Measurements from ENCODE around the gene DLEC1.
"Not testable (repeated sequence)": the region's sequence is repeated elsewhere in the genome, so short reads cannot be mapped to it uniquely, and the experiment has no call there.

The DLEC1 gene

DNA sequence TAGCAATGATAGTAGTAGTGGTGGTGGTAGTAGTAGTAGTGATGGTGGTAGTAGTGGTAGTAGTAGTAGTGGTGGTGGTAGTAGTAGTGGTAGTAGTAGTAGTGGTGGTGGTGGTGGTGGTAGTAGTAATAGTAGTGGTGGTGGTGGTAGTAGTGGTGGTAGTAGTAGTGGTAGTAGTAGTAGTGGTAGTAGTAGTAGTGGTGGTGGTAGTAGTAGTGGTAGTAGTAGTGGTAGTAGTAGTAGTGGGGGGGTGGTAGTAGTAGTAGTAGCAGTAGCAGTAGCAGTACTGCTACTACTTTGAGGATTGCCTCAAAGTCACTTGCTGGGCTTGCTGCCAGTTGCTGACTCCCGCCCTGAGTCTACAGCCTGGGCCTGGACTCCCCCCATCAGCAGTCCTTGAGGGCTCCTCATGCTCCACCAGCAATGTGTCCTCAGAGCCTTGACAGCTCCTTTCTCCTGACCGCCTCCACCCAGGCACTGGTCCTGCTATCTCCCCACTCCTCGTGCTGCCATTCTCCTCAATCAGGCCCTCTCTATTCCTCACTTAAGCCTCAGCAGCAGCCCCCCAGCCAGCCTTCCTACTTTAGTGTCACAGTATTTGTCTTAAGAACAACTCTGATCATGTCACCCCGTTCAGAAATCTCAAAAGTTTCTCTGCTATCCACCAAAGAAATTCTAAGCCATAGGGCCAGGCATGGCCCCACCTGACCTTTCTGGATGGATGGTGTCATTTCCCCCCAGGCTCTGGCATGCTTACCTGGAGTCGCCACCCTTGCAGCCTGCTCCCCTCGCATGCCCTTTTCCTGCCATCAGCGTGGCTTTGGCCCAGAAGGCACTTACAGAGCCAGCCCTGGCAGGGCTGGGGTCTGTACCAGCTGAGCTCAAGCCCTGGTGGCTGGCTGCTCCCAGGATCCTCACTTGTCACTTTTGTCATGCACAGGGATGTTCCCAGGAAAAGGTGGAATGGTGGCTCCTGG, 45.6 kb downstream of the DLEC1 start:
- DNase-seq (ENCODE audit: low spot score) = no peak

DNA sequence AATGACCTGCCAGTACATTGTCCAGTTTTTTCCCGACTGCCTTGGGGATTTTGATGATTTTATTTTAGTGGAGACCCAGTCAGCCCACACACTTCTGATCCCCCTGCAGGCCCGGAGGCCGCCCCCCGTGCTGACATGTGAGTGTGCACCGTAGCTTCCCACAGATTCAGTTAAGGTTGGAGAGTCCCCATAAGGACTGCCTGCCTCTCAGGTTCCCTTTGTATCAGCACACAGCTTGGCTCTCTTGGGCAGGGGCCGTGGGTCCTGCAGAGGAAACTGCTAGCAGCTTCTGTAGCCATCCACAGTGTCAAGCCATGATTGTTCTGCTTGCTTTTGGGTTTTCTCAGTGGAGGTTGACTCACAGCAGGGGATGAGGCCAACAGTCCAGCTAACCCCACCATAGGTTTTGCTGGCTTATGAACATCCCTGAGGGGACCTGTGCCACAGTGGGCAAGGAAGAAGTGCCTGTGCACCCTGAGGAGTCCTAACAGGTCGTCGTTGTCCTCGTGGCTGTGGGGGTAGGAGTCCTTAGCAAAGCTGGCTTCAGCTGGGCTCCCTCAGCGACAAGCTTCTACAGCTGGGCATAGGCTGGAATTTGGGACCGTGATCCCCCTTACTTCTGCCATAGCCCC, 46.4 kb downstream of the DLEC1 start:
- no peak for DNase-seq (ENCODE audit: low spot score)

DNA sequence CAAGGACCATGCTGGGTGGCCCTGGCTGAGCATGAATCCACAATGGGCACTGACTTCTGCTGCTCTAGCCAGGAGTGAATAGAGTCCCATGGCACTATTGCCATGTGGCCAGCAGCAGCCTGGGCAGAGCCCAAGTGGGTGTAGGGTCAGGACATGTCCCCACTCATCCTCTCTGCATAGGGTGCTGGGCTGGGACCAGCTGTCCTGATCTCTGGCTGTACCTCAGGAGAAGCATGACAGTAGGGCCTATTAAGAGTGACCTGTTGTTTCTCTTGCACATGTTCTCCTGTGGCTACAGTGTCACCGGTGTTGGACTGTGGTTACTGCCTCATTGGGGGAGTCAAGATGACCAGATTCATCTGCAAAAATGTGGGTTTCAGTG, 46.9 kb downstream of the DLEC1 start:
- no peak for DNase-seq (ENCODE audit: low spot score)

- DNase-seq (ENCODE audit: low spot score) = no peak
Observed at GRCh38 chr3:38086496-38086895, 47.5 kb downstream of the DLEC1 start.

GRCh38 chr3:38087278-38087677, 48.3 kb downstream of the DLEC1 start:
- DNase-seq (ENCODE audit: low spot score) = not testable (repeated sequence)

GRCh38 chr3:38088126-38089078, 49.4 kb downstream of the DLEC1 start:
- DNase-seq (ENCODE audit: low spot score) = no peak

DNA sequence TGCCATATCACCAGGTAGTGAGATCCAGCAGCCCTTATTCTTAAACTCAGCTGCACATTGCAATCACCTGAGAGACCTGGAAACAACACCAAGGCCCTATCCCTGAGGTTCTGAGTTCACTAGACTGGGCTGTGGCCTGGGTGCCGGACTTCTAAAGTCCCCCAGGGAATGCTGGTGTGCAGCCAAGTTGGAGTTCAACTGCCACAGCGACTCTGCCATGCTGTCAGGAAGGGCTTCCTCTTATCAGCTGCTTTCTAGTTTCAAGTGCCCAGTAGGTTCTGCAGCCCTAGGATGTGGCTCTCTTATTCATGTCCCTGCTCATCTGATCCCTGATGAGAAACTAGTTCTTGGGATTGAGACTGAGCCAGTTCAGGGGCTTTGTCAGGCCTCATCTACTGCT, 50.2 kb downstream of the DLEC1 start:
- DNase-seq (ENCODE audit: low spot score) = no peak

DNA sequence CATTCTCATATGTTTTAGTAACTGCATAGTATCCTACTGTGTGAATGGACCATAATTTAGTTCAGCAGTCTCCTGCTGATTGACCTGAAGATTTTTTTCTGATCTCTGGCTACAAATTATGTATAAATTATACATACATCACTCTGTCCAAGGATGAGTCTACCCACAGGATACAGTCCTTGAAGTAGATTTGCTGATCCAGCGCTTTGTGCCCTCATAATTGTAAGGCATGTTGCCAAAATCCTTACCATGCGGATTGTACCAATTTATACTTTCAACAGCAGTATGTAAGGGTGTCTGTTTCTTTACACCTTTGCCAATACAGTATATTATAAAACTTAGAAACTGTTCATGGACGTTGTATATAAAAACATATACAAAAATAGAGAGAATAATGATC, 51.4 kb downstream of the DLEC1 start:
- DNase-seq (ENCODE audit: low spot score) = no peak

GRCh38 chr3:38094999-38095398, 56.0 kb downstream of the DLEC1 start:
- DNase-seq (ENCODE audit: low spot score) = no peak

DNA sequence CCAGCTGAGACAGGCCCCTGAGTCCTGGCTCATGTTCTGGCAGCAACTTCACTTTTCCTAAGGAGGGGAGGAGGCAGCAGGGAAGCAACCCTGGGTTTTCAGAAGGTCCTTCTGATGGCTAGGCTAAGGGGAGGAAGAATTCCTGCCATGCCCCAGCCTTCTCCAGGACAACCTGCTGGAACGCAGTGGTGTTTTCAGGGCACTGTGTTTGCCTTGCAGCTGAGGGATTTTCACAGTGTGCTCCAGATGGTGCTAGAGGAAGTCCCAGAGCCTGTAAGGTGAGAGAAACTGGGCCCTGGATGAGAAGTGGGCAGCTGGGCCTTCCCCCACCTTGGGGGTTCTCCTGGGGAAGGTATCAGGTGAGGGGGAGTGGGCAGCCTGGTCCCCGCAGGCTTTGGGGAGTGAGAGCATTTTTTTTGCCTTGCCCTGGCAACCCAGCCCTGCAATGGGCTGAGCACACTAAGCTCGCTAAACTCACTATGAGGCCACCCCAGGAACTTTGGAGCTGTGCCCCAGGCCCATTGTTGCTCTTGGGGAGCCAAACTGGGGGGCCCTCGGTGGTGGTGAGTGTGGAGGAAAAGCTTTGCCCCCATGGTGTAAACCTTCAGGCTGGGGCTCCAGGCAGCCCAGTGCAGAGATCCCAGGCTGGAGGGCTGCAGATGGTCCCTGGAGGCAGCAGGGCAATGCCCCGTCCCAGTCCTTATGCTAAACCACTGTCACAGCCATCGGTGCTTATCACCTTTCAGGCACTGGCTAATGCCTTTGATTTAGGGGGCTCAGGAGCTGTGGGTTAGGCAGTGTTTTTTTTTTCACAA, 56.9 kb downstream of the DLEC1 start:
- no peak for DNase-seq (ENCODE audit: low spot score)

- no peak for DNase-seq (ENCODE audit: low spot score)
Observed at GRCh38 chr3:38097446-38098375, 58.7 kb downstream of the DLEC1 start.

DNA sequence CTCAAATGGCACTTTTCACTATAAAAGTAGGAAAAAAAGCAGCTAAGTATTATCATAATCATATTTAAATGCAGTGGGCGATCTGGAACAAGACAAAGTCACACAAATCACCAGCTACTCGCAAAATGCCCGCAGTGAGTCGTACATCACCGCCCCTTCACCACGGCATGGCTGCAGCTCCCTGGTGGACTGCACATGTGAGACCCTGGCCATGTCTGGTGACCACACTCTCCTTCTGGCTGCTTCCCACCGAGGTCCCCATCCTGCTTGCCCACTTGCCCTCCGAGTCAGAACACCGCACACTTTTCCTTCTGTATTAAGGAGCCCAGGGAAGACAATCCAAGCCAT, 59.3 kb downstream of the DLEC1 start:
- DNase-seq (ENCODE audit: low spot score) = no peak

- no peak for DNase-seq (ENCODE audit: low spot score)
Observed at GRCh38 chr3:38099518-38099917, 60.5 kb downstream of the DLEC1 start.

GRCh38 chr3:38100498-38100897, 61.5 kb downstream of the DLEC1 start:
- DNase-seq (ENCODE audit: low spot score) = no peak

GRCh38 chr3:38101811-38102443, 62.9 kb downstream of the DLEC1 start:
- no peak for DNase-seq (ENCODE audit: low spot score)

DNA sequence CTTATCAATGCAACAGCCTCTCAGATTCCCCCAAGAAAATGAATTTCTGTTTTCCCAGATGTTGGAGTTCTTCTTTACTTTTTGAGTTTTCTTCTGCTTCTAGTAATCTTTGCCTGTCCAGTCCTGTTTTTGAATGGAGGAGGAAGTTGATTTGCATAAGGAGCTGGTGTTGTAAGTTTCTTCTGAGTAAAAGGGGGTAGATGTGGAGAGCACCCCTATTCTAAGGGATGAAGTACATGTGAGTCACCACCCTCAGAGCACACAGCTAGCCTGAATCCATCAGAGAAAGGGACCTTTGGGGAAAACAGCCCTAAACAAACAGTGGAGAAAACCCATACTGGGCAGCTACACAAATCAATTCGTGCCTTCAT, 63.4 kb downstream of the DLEC1 start:
- no peak for DNase-seq (ENCODE audit: low spot score)

- no peak for DNase-seq (ENCODE audit: low spot score)
Observed at GRCh38 chr3:38105525-38105924, 66.5 kb downstream of the DLEC1 start.

GRCh38 chr3:38107911-38108648, 69.1 kb downstream of the DLEC1 start:
- no peak for DNase-seq (ENCODE audit: low spot score)
